H1 (cell line): Measurements from ENCODE around the gene SPSB1. TPM values are rescaled to one million over a fixed set of nuclear protein-coding genes. Genes with fewer than 3 reads are reported as not detected.

Experiments used
- CTCF ChIA-PET: fragments of 300-600 bp; sonication (Branson Sonifier 250); formaldehyde crosslinking; loops from one replicate; lab custom pipeline; 2021; ENCODE audit not compliant: partially characterized antibody; lab: Charles Lee
- POLR2A ChIA-PET: fragments of 300-600 bp; sonication (Branson Sonifier 250); formaldehyde crosslinking; loops from one replicate; lab custom pipeline; 2021; ENCODE audit warnings: inconsistent platforms; ENCODE audit not compliant: partially characterized antibody; lab: Charles Lee
- DNase-seq, 2 experiments: peaks; one replicate each; pipeline versions ENCODE4 v3.0.0 to v3.0.0-alpha.2; 2010 to 2022; ENCODE audit warnings: low spot score in 2 of 2, low read depth in 1 of 2, mixed read lengths in 1 of 2
- FAIRE-seq: peaks from 2 replicates; lab custom pipeline; 2011; peaks lifted over from hg19 to GRCh38; lab: Jason Lieb, UNC
- H2AFZ ChIP-seq: 2 replicates; pipeline ENCODE4 v1.8.1; 2012; ENCODE audit warnings: low read length, inconsistent platforms
- H2AK5ac ChIP-seq: 2 replicates; pipeline ENCODE4 v1.6.1; 2013; ENCODE audit warnings: low read depth, low read length
- H2BK120ac ChIP-seq: replicated peaks from 2 replicates; pipeline ENCODE3; 2013; ENCODE audit warnings: low read depth, low read length, inconsistent platforms
- H2BK12ac ChIP-seq: 2 replicates; pipeline ENCODE4 v1.6.1; 2013; ENCODE audit warnings: low read depth, low read length
- H2BK15ac ChIP-seq: 2 replicates; pipeline ENCODE4 v1.6.1; 2013; ENCODE audit warnings: low read length
- H2BK20ac ChIP-seq: 2 replicates; pipeline ENCODE4 v1.6.1; 2013; ENCODE audit warnings: low read length
- H2BK5ac ChIP-seq: 2 replicates; pipeline ENCODE4 v1.6.1; 2013; ENCODE audit warnings: low read depth, low read length
- H3K14ac ChIP-seq: 2 replicates; pipeline ENCODE4 v1.6.1; 2013; ENCODE audit warnings: inconsistent platforms; ENCODE audit not compliant: insufficient read length
- H3K18ac ChIP-seq: 2 replicates; pipeline ENCODE4 v1.6.1; 2013; ENCODE audit warnings: low read length; ENCODE audit errors: extremely low read depth
- H3K23ac ChIP-seq: 2 replicates; pipeline ENCODE4 v1.6.1; 2013; ENCODE audit warnings: inconsistent platforms; ENCODE audit not compliant: insufficient read length
- H3K23me2 ChIP-seq: 2 replicates; pipeline ENCODE4 v1.6.1; 2013; ENCODE audit warnings: low read depth, low read length
- H3K27ac ChIP-seq: 2 replicates; pipeline ENCODE4 v1.6.1; 2011; ENCODE audit warnings: low read depth, low read length, inconsistent platforms
- H3K27me3 ChIP-seq, 4 experiments: replicated peaks in 1 of 4; 1 replicate in 1 of 4; 2 replicates in 3 of 4; pipeline versions ENCODE4 v1.6.1 to v1.8.1; 2011 to 2013; ENCODE audit warnings: low read length in 3 of 4, mild to moderate bottlenecking in 3 of 4, inconsistent platforms in 2 of 4, mixed read lengths in 2 of 4, moderate library complexity in 1 of 4; ENCODE audit not compliant: control insufficient read depth in 3 of 4, insufficient read depth in 3 of 4; ENCODE audit errors: extremely low read depth in 1 of 4
- H3K36me3 ChIP-seq, 4 experiments: 2 replicates each; pipeline versions ENCODE4 v1.6.1 to v1.8.1; 2011 to 2013; ENCODE audit warnings: mild to moderate bottlenecking in 4 of 4, low read length in 3 of 4, moderate library complexity in 2 of 4, control low read depth in 1 of 4, inconsistent platforms in 1 of 4; ENCODE audit not compliant: insufficient read depth in 4 of 4, control insufficient read depth in 2 of 4
- H3K4ac ChIP-seq: replicated peaks from 2 replicates; pipeline ENCODE3; 2013; ENCODE audit warnings: low read length, low read depth, mixed read lengths, inconsistent platforms; ENCODE audit not compliant: insufficient read length
- H3K4me1 ChIP-seq, 4 experiments: replicated peaks in 1 of 4; 1 replicate in 1 of 4; 2 replicates in 3 of 4; pipeline versions ENCODE4 v1.6.1 to v1.8.1; 2011 to 2013; ENCODE audit warnings: low read length in 3 of 4, inconsistent platforms in 2 of 4, mixed read lengths in 1 of 4; ENCODE audit not compliant: insufficient read depth in 4 of 4, control insufficient read depth in 3 of 4
- H3K4me2 ChIP-seq, 2 experiments: 2 replicates each; pipeline versions ENCODE4 v1.6.1 to v1.8.1; 2011 to 2013; ENCODE audit warnings: low read depth in 2 of 2, low read length in 2 of 2, control low read depth in 1 of 2, inconsistent platforms in 1 of 2, mild to moderate bottlenecking in 1 of 2; ENCODE audit not compliant: insufficient read depth in 1 of 2
- H3K4me3 ChIP-seq, 4 experiments: fragments of 200-600, 300-600 bp in 1 of 4; sonication (generic), shearing (Covaris generic), sonication (Bioruptor Twin) in 1 of 4; 2 replicates each; pipeline versions ENCODE4 v1.5.1 to v1.8.1; 2011 to 2016; ENCODE audit warnings: low read length in 4 of 4, low read depth in 3 of 4, control low read depth in 2 of 4, inconsistent platforms in 2 of 4, mild to moderate bottlenecking in 2 of 4, mixed read lengths in 1 of 4, moderate library complexity in 1 of 4; ENCODE audit not compliant: insufficient read depth in 2 of 4; ENCODE audit errors: extremely low read depth in 1 of 4
- H3K56ac ChIP-seq: replicated peaks from 2 replicates; pipeline ENCODE3; 2013; ENCODE audit warnings: low read depth, mild to moderate bottlenecking, mixed read lengths, low read length, inconsistent platforms; ENCODE audit not compliant: insufficient read length
- H3K79me1 ChIP-seq: 2 replicates; pipeline ENCODE4 v1.6.1; 2013; ENCODE audit warnings: low read depth, low read length, control low read depth
- H3K79me2 ChIP-seq, 2 experiments: 2 replicates each; pipeline versions ENCODE4 v1.6.1 to v1.8.1; 2012 to 2013; ENCODE audit warnings: low read length in 2 of 2, mild to moderate bottlenecking in 2 of 2, inconsistent platforms in 1 of 2; ENCODE audit not compliant: insufficient read depth in 2 of 2, control insufficient read depth in 1 of 2
- H3K9ac ChIP-seq, 4 experiments: replicated peaks in 1 of 4; 1 replicate in 1 of 4; 2 replicates in 3 of 4; pipeline versions ENCODE4 v1.6.1 to v1.8.1; 2011 to 2013; ENCODE audit warnings: low read depth in 3 of 4, low read length in 3 of 4, control low read depth in 2 of 4, mild to moderate bottlenecking in 2 of 4, moderate library complexity in 2 of 4, inconsistent platforms in 1 of 4; ENCODE audit errors: extremely low read depth in 1 of 4
- H3K9me3 ChIP-seq, 2 experiments: 2 replicates each; pipeline versions ENCODE4 v1.6.1 to v1.8.1; 2012 to 2013; ENCODE audit warnings: mild to moderate bottlenecking in 2 of 2, moderate library complexity in 2 of 2, control low read depth in 1 of 2, inconsistent platforms in 1 of 2, low read depth in 1 of 2, low read length in 1 of 2, mixed read lengths in 1 of 2; ENCODE audit not compliant: insufficient read depth in 2 of 2
- H4K20me1 ChIP-seq, 2 experiments: replicated peaks in 1 of 2; 2 replicates each; pipeline versions ENCODE3 to v1.8.1; 2011 to 2013; ENCODE audit warnings: inconsistent platforms in 2 of 2, low read length in 2 of 2, mild to moderate bottlenecking in 1 of 2; ENCODE audit not compliant: insufficient read depth in 2 of 2, control insufficient read depth in 1 of 2
- H4K5ac ChIP-seq: 2 replicates; pipeline ENCODE4 v1.6.1; 2013; ENCODE audit warnings: low read length, low read depth, mixed read lengths, inconsistent platforms; ENCODE audit not compliant: insufficient read length
- H4K8ac ChIP-seq: 2 replicates; pipeline ENCODE4 v1.8.0; 2013; ENCODE audit warnings: mild to moderate bottlenecking, moderate library complexity, low read length, inconsistent platforms; ENCODE audit not compliant: insufficient read depth; ENCODE audit errors: extremely low read depth
- H4K91ac ChIP-seq: replicated peaks from 2 replicates; pipeline ENCODE3; 2013; ENCODE audit warnings: low read length, mixed read lengths, inconsistent platforms; ENCODE audit not compliant: insufficient read length
- RAD21 ChIP-seq, 2 experiments: IDR thresholded peaks in 1 of 2; conservative IDR thresholded peaks in 1 of 2; 2 replicates each; pipeline ENCODE4 v1.6.1; 2011; ENCODE audit warnings: low read depth in 2 of 2, low read length in 2 of 2, improper control_type of control experiment in 1 of 2, inconsistent platforms in 1 of 2, mild to moderate bottlenecking in 1 of 2, moderate library complexity in 1 of 2
- TBP ChIP-seq: IDR thresholded peaks from 2 replicates; pipeline ENCODE4 v1.6.1; 2011; ENCODE audit warnings: low read depth, low read length, improper control_type of control experiment
- TEAD4 ChIP-seq: IDR thresholded peaks from 2 replicates; pipeline ENCODE4 v1.6.1; 2012; ENCODE audit warnings: low read depth, low read length, inconsistent platforms, mixed read lengths
- WGBS, 2 experiments: shearing (Covaris generic) in 1 of 2; methylation state at CpG; one replicate each; pipeline versions ENCODE4 v1.1.6 to v1.1.7; 2013 to 2015; ENCODE audit warnings: low lambda C conversion rate in 2 of 2, mixed read lengths in 2 of 2, inconsistent platforms in 1 of 2, low coverage in 1 of 2, missing lambda C conversion rate in 1 of 2; ENCODE audit not compliant: insufficient replicate concordance in 2 of 2, insufficient coverage in 1 of 2, insufficient read length in 1 of 2; ENCODE audit errors: extremely low coverage in 1 of 2, missing lambda C conversion rate in 1 of 2; 5-methylcytosine and 5-hydroxymethylcytosine counted together
- polyA plus RNA-seq, 7 experiments: library from polyadenylated mRNA; depleted of rRNA in 3 of 7; stranded (reverse) in 5 of 7; unstranded in 2 of 7; fragments of >200 nt in 5 of 7; fragments of 200-250 nt in 2 of 7; gene quantifications; 1 replicate in 5 of 7; 2 replicates in 1 of 7; 4 replicates in 1 of 7; pipeline versions ENCODE4 v1.2.1 to v1.2.3, GENCODE V29; 2011 to 2013; ENCODE audit warnings: missing spikeins in 2 of 7, mixed read lengths in 2 of 7
- total RNA-seq: library from RNA; stranded (reverse); fragmentation: NEBNext Ultra II Directional; extraction: Animal tissue kit (Norgen Biotek cat#: 25700); gene quantifications from 2 replicates; pipeline ENCODE4 v1.2.1, GENCODE V29; 2021
- TF ChIP-seq, protein P1 (sequence below): IDR thresholded peaks from 2 replicates; pipeline ENCODE4 v1.6.1; 2012; ENCODE audit warnings: inconsistent platforms

SPSB1 gene
- total and polyA plus RNA-seq, 2 of the 8 experiments (the other 6 are each of a cell fraction or from before 2014, with no cell fraction given), result 5.3 to 6.4 TPM

DNA sequence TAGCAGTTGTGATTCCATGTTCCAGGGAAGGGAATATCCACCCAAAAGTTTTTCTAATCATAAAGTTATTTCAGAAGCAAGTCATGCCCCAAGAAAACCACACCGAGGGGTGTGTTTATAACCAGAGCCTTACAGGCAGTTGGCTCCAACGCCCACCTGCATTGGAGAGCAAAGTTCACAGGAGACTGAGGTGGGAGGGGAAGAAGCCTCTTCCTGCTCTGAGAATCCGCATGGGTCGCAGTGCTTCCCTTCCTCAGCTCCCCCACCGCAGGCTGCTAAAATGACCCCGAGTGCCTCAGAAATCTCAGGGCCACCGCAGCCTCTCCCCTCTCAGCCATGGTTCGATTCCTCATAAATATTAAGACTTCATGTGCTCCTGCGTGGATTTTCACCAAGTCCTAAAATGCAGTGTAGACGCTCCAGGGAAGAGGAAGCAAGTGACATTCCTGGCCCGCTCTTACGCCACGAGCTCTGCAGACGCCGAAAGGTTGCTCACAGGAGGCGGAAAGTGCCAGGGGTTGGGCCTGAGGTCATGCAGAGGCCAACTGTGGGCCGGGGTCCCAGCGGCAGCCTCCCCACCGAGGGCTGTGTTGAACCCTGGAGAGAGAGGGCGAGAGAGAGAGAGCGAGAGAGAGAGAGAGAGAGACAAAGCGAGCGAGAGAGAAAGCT, 13.4 kb upstream of the SPSB1 start:
- peak overlapping the region; percentile 8; the same call in 1 of the 2 replicates for H2BK15ac ChIP-seq
- no peak overlapping the region for H2BK120ac ChIP-seq
- H3K23me2 ChIP-seq, result no peaks in the 10 kb centered on the region; the same call in 1 of the 2 replicates
- ChIA-PET CTCF (interaction anchor here (0.6 to 6.6 kb wide), 9 partner anchors 9 to 257 kb away, joined by 3 to 61 read pairs (median 4); partner anchors contain the start of gene H6PD), POLR2A (interaction anchor here (0.6 to 0.9 kb wide), 2 partner anchors 12 to 412 kb away, joined by 3 to 4 read pairs; no protein-coding TSS in a partner anchor)
- H2BK5ac ChIP-seq, result no peak overlapping the region
- peaks cover 0 to 14% (median 9%) of the 10 kb centered on the region in 4 experiments; a peak in 6 of 7 replicates for H3K4me1 ChIP-seq
- H3K4me3 ChIP-seq, result no peak overlapping the region
- H3K79me1 ChIP-seq, result no peaks in the 10 kb centered on the region
- WGBS, 2 experiments, result 74% methylated on average over 21 of the region's 23 CpGs; no CpG with 5 or more reads in 1 of the 2 experiments
- H3K79me2 ChIP-seq, result no peaks in the 10 kb centered on the region
- H3K9ac ChIP-seq, result no peak overlapping the region
- peak overlapping the region; percentile 50; the same call in 1 of the 2 replicates for H2BK12ac ChIP-seq
- no peak overlapping the region for H3K14ac ChIP-seq
- H4K8ac ChIP-seq, result peak overlapping the region; percentile 53; the same call in 1 of the 2 replicates
- no peaks in the 10 kb centered on the region for H3K9me3 ChIP-seq
- no peak overlapping the region for H2AFZ ChIP-seq
- no peaks in the 10 kb centered on the region for H3K36me3 ChIP-seq
- no peak overlapping the region for H3K4me2 ChIP-seq
- TF ChIP-seq TEAD4 (0 out of 2 replicates have a peak, but pooled peaks have one; percentile 43), RAD21 (IDR thresholded peaks at IDR 0.05 in 1 of 2, conservative IDR thresholded peaks at IDR 0.05 in 1 of 2; ENCODE audit: low read depth in 2 of 2, low read length in 2 of 2) (no peak), TBP (no peak)
- TF ChIP-seq, protein P1, sequence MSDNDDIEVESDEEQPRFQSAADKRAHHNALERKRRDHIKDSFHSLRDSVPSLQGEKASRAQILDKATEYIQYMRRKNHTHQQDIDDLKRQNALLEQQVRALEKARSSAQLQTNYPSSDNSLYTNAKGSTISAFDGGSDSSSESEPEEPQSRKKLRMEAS, result no peak
- no peak overlapping the region for H3K23ac ChIP-seq
- H4K91ac ChIP-seq, result peak overlapping the region; percentile 46
- H3K27ac ChIP-seq, result no peak overlapping the region
- H2BK20ac ChIP-seq, result 0 out of 2 replicates have a peak overlapping the region, but pooled peaks have one; percentile 61
- H2AK5ac ChIP-seq, result no peak overlapping the region
- H3K56ac ChIP-seq, result peak overlapping the region; percentile 2
- peak overlapping the region; percentile 48; the same call in 1 of the 2 replicates for H3K18ac ChIP-seq
- no peaks in the 10 kb centered on the region for H4K20me1 ChIP-seq
- FAIRE-seq (no peak), DNase-seq (no peak)
- H3K27me3 ChIP-seq, result no peaks in the 10 kb centered on the region; a peak in 1 of 7 replicates
- H3K4ac ChIP-seq, result no peak overlapping the region
- H4K5ac ChIP-seq, result no peak overlapping the region
